Measurements from ENCODE around the gene IGFBP1.
"Not testable (repeated sequence)": the region's sequence is repeated elsewhere in the genome, so short reads cannot be mapped to it uniquely, and the experiment has no call there.

Gene IGFBP1

DNA sequence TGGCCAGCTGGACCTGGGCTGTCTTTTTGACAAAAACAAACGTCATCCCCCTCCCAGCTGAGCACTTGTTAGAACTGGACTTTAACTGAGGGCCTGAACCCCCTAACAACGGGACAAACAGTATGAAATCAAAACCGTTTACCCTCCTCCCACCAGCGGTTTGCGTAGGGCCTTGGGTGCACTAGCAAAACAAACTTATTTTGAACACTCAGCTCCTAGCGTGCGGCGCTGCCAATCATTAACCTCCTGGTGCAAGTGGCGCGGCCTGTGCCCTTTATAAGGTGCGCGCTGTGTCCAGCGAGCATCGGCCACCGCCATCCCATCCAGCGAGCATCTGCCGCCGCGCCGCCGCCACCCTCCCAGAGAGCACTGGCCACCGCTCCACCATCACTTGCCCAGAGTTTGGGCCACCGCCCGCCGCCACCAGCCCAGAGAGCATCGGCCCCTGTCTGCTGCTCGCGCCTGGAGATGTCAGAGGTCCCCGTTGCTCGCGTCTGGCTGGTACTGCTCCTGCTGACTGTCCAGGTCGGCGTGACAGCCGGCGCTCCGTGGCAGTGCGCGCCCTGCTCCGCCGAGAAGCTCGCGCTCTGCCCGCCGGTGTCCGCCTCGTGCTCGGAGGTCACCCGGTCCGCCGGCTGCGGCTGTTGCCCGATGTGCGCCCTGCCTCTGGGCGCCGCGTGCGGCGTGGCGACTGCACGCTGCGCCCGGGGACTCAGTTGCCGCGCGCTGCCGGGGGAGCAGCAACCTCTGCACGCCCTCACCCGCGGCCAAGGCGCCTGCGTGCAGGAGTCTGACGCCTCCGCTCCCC, at the start of gene IGFBP1:
Gene IGFBP1, plus strand, starts transcription at position 304 of the 808 bp plus-strand sequence. Its CDS starts 165 bp downstream, at position 469.
- no peak for DNase-seq

DNA sequence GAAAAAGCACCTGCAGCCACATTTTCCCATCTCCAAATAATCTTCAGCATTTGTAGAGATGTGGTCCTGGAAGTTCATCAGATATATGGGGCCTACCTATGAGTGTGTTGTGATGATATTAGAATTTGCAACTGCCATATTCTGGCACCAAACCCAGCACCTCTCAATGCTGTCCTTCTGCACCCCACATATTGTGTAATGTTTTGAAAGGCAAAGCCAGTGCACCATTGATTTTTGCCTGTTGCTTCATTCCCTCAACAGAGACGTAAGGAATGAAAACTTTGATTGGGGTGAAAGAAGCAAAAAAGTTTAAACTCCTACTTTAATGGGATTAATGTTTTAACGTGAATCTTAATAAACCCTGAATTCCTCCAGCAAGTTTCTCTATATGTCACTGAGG, 49.4 kb upstream of the IGFBP1 start:
- not testable (repeated sequence) for DNase-seq

DNA sequence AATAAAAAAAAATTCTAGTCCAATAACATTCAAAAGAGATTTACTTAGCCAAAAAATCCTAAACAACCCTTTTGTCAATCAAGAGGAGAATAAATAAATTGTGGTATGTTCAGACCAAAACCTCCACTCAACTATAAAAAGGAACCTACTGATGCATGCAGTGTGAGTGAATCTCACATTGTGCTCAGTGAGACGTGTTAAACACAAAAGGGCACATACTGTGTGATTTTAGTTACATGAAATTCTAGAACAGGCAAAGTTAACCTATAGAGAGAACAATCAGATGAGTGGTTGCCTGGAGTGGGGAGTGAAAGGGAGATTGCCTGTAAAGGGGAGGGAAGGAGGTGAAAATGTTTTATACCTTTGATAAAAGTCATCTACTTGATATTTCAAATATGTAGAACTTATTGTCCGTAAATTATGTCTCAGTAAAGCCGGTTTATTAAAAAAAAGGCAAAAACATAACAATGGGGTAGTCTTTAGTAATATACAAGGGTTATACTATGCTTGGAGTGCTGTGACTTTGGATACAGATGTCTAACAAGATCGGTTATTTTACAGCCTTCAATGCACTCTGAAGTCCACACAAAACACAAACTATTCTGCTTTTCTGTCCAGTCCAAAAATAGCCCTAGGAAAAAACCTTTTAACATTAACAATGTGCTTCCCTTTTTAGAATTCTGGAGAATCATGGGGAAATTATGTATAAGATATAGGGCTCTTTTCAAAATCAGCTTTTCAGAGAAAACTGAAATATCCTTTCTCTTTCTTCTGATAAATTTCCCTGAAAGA, 46.2 kb upstream of the IGFBP1 start:
- not testable (repeated sequence) for DNase-seq

DNA sequence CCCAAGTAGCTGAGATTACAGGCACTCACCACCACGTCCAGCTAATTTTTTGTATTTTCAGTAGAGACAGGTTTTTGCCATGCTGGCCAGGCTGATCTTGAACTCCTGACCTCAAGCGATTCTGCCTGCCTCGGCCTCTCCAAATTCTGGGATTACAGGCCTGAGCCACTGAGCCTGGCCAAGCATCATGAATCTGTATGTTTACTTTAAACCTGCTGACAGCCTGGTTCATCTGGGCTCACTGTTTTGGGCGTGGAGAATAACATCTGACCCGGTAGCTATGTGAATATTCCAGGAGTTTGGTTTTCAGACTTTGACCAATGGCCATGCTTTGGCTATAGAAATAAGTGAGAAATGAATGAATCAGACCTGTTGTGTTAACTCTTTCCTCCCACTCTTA, 41.8 kb upstream of the IGFBP1 start:
- DNase-seq = not testable (repeated sequence)

DNA sequence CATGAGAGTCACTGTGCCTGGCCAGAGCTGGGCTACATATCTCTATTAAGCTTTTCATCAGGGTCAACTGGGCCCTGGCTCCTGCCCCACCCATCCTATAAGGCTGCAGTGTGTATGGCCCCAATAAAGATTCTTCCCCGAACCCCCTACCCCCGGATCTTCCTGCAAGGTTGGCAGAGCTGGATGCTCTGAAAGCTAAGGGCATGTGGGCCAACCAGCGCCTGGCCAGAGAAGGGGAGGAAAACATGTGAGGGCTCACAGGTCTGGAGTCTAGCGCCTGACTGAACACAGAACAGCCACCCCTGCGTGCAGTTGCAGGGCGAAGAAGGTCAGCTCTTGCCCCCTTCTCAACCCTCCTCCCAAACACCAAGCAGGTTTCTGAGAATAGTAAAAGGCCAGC, 39.6 kb upstream of the IGFBP1 start:
- DNase-seq = not testable (repeated sequence)

DNA sequence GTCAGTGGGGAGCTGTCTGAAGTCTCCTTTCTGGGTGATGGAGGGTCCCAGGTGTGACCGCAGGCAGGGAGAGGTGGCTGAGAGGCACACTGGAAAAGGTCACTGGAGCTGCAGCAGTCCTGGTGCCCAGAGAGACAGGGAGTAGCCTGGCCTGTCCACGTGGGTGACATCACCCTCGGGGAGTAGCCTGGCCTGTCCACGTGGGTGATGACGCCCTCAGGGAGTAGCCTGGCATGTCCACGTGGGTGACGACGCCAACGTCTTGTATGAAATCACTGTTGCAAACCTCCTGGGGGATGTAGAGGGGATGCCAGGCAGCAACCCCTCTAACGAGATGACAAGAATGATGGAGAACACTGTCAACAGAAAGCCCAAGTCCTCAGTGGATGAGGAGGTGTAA, 35.3 kb upstream of the IGFBP1 start:
- DNase-seq = not testable (repeated sequence)

DNA sequence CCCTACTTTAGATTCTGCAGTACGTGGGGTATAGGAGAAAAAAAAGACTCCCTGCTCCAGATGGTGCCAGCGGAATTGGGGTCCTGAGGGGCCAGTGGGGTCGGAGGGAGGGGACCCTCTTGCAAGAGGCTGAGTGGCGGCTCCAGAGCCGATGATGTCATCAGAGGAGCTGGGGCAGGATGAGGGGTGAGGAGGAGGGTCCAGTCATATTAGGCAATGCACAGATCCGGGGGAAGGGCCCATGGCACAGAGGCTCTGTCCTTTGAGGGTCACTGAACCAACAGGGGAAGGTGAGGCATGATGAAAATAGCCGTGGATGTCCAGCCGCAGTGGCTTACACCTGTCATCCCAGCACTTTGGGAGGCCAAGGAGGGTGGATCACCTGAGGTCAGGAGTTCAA, 34.8 kb upstream of the IGFBP1 start:
- not testable (repeated sequence) for DNase-seq

DNA sequence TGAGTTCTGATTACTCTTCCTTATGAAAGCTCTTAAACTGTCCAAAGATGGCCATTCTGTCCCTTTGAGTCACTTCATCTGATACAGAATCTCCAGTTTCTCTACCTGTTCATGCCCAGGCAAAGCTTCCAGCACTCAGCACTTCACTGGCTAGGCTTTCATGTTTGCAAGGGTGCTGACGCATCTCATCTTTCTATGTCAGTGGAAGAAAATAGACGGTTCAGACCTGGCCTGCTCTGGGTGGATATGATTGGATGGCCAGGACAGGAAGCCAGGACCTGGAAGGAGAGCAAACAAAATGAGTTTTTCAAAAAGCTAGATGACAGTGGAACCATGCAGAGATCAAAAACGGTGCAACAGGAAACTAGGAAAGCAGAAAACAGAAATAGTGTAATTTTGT, 32.6 kb upstream of the IGFBP1 start:
- DNase-seq = not testable (repeated sequence)

DNA sequence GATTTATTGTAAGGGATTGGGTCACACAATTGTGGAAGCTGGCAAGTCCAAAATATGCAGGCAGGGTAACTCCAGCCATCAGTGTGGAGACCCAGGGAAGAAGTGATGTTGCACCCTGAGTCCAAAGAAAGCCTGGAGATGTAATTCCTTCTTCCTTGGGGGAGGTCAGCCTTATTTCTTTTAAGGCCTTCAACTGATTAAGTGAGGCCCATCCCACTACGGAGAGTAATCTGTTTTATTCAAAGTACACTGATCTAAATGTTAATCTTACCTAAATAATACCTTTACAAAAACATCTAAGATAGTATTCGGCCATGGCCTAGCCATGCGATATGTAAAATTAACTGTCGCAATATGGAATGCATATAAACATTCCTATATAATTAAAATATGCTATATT, 31.4 kb upstream of the IGFBP1 start:
- DNase-seq = not testable (repeated sequence)

DNA sequence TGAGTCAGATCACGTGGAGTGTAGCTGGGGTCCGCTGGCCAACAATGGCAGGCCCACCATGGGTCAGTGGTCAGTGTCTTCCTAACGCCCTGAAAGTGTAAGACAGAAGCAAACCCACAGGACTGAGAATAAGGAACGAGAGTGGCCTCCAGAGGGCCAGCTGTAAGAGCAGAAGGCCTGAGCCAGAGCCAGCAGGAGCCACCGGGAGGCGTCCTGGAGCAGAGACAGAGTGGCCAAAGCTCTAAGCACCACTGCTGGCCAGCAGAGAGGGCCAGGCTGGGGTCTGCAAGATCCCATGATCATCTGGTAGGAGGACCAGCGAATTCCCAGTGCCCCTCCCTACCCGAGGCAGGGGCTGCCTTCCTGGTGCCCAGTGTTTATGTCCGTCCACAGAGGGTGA, 24.6 kb upstream of the IGFBP1 start:
- no peak for DNase-seq

DNA sequence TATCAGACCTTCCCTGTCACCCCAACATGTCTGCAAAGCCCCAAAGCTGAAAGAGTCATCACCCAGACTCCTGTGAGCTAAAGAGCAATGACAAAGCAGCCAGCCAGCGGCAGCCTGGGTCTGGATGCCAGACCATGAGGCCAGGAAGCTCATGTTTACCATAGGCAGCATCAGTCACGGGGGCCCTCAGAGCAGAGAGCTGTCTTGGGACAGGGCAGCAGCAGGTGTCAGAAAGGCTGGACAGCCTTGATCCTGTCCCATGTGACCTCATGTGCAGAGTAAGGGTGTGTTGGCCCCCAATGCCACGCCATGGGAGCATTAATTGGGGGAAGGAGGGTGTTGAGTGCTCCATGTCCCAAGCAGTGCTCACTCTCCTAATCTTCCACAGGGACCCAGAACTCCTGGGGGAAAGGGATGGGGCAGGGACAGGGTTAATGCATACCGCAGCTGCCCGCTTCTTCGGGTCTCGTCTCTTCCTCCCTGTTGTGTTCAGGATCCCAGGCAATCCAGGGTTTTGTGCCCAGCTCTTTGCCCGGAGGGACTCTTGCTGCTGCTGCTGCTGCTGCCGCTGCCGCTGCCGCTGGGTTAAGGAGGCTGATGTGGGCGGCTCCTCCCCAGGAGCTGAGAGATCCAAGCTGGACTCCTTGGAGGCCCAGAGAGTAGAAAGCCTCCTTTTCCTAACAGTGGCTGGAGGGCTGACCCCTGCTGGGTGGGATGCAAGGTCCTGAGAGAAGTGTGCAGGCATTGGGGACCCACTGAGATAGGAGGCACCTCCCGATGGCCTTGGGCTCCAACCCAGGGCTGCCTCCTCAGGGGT, 22.5 kb upstream of the IGFBP1 start:
- DNase-seq = no peak

DNA sequence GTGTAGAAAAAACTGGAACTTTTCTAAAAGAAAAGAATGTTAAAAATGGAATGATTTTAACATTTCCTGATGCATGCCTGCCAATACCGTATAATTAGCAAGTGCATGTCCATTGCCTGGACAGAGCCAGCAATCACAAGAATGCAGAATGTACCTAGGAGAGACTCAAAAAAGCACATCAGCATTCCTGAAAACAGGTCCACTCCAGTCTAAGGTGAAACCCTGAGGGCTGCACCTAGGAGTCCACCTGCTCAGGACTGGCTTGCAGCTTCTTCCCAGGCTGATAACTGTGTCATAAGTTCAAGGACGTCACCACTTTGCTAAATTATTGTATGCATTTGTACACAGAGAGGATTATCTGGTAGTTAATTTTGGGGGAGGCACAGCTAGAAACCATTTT, 20.8 kb upstream of the IGFBP1 start:
- no peak for DNase-seq

DNA sequence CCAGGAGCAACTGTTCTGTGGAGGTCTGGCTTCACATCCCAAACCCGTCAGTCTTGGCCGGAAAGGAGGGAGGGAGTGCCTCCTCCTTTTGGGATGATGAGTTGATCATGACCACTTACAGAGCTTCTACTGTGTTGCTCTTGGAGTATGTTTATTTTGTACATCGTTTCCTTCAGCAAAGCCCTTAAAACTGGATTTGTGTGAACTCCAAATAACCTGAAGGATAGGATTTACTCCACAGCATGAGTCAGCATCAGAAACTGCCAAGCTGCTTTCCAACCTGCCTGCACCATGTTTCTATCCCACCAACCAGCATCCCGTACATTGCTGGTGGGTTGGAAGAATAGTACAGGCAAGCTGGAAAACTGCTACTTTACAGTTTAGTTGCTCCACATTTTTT, 18.9 kb upstream of the IGFBP1 start:
- DNase-seq = no peak

DNA sequence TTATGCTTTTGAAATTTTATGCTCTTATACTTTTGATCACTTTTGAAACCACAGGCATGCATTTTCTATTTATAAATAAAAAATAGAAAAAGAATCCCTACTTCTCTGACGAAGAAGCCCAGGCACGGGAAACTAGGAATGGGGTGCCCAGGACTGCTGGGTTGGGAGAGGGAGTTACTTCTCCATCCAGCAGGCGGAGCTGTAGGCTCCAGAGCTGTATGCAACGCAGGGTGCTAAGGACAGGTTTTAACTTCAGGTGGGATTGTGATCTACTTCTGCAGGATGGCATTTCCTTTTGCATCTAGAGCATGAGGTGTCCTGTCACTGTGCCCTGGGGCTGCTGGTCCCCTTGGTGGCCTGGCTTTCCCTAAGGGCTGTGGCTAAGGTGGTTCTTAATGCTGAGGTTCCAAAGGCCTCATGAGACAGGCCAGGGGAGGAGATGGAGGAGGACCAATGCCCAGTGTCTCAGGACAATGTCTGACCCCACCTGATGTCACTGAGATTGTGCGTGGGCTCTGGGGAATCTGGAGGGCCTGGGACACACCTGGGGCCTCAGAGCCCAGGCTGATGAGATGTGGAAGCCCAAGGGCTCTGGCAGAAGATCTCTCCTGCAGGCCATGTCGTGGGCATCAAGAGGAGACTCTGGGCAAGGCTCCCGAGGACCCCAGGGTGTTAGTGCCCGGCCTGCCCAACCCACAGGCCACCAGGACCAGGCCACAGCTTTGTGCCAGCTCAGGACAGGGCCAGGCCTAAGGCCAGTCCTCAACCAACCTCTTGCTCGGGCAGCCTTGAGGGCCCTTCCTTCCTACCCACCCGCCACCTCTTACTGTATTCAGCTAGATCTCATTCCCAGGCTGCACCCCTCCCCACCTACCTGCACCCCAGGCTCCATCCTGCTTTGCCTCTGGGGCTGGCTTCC, 15.9 kb upstream of the IGFBP1 start:
- DNase-seq = no peak

DNA sequence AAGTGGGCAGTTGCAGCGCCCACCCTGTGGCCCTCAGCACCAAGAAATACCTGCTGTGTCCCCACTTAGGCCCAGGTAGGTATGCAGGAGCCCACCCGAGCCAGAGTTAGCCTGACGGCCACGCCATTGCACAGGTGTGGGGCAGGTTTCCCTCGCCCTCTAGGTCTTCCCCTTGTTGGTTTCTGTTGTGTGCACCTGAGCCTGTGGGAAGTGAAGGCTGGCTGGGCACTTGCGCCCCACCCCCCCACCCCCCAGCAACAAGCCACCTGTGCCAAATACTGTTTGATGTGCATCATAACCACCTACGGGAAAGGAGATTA, 15.3 kb upstream of the IGFBP1 start, which contains the start of gene CCDC201:
Gene CCDC201, minus strand, starts transcription at position 48 of the 320 bp plus-strand sequence. CDS start 75 bp downstream, outside the sequence.
- no peak for DNase-seq

DNA sequence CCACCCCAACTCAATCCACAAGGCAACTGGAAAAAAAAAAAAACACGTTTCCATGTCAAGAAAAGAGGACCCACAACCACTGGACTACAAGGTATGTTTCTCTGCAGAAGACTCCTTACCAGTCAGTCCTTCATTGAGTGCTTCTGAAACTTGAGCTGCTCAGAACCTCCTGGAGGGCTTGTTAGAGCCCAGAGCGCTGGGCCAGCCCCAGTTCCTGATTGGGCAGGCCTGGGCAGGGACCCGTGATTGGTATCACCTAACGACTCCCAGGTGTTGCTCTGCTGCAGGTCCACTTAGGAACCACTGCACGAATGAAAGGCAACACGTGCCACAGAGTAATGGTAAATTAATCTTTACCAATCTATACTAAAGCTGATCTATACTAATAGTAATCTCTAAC, 14.9 kb upstream of the IGFBP1 start:
- DNase-seq = no peak

DNA sequence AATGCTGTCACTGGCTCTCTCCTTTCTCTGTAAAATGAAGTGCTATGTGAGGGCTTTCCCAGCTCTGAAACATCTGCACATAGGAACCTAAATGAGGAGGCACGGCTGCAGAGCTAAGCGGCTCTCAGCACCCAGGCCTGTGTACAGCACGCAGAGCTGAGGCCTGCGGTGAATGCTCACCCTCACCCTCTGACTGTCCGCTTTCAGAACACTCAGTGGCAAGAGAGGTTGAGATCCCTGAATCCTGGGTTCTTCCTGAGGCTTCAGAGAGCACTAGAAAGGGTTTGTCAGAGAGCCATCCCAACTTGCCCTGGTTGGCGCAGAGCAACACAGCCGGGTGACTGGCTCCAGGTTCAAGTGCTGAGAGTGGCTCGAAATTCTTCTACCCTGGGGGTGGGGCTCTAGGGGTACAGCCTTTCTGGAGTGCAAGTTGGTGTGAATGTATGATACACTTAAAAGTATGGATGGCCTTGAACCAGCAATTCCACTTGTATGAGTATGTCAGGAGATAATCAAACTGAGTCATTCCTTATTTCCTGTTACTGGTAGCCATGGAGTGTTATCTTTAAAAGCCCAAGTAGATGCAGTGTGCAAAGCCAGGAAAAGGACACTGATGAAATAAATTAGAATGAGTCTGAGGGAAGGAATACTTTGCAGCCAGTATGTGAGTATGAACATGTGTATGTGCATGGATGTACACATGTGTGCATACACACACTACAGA, 13.7 kb upstream of the IGFBP1 start:
- no peak for DNase-seq

DNA sequence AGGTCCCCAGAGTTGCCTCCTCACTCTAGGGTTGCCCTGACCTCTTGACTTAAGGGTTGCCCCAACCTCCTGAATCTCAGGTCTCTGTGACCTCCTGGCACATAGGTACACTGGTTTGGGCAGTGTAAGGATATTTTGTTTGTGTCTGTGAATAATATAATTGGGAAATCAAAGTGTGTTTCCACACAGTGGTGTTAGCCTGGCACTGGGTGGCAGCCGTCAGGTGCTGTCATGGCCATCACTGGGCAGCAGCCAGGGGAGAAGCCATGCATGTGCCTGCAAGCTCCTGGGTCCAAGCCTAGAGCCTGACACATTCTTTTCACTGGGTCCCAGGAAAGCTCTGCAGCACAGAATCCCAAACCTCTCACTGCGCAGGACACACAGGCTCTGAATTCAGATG, 11.8 kb upstream of the IGFBP1 start:
- DNase-seq = no peak

DNA sequence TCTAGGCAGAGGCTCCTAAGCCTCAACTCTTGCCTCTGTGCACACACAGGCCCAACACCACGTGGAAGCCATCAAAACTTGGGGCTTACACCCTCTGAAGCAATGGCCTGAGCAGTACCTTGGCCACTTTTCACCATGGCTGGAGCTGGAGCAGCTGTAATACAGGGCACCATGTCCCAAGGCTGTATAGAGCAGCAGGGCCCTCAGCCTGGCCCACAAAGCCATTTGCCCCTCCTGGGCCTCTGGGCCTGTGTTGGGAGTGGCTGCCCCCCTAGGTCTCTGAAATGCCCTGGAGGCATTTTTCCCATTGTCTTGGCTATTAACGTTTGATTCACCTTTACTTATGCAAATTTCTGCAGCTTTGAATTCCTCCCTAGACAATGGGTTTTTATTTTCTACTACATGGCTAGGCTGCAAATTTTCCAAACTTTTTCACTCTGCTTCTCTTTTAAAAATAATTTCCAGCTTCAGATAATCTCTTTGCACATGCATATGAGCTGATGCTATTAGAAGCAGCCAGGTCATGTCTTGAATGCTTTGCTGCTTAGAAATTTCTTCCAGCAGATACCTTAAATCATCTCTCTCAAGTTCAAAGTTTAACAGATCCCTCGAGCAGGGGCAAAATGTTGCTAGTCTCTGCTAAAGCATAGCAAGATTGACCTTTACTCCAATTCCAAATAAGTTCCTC, 9.7 kb upstream of the IGFBP1 start:
- no peak for DNase-seq

DNA sequence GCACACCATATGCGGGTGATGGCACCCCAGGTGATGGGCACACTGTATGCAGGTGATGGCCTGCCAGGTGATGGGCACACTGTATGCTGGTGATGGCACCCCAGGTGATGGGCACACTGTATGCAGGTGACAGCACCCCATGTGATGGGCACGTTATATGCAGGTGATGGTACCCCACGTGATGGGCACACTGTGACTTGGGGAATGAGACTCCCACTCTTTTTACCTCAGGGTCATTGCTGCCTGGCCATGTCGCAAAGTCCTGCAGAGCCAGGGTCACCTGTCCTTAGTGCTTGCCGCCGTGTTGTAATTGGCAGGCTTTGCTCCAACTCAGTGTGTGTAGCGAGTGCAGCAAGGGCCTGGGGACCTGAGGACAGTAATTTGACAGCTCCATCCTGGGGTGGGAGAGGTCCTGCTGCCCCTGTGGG, 7.8 kb upstream of the IGFBP1 start:
- DNase-seq = no peak

DNA sequence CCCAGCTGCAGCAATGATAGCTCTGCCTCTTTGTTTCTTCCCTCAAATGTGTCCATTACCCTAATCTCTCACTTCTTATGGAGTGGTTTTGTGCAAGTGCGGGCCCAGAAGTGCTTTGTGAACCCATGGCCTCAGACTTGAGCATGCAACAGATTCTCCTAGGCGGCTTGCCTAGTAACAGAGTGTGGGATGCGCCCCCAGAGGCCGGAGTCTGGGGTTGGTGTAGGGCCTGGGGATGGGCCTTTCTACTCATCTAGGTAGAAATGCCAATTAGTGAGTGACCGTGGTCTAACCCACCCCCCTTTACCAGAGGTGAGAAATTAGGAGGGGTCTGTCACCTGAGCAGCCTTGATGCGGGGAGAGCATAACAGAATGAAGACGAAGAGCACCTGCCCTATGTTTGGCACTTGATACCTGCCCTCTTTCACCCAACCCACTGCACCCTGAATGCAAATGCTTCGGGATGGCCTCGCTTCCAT, 7.0 kb upstream of the IGFBP1 start:
- DNase-seq = no peak
